ENCODE results near the gene C6orf120. TPM values are rescaled to one million over a fixed set of nuclear protein-coding genes. Genes with fewer than 3 reads are reported as not detected.

C6orf120 gene
- polyA plus RNA-seq (ENCODE audit: insufficient read length in 12 of 12), result 10 to 100 TPM in 11 of 12 donors, not detected in 1; 22.2 to 41.0 (median 35.3) TPM
- long read RNA-seq, donor 1, transcript C6orf120-201 (1 exons, 2,667 nt), result major isoform, 56 of 56 reads
- long read RNA-seq, donor 1, partial matches to known transcripts, result 0 of 56 reads
- long read RNA-seq, donor 1, other reads (novel, unspliced or antisense), result 0 of 56 reads
- long read RNA-seq, donor 2, transcript C6orf120-201 (1 exons, 2,667 nt), result major isoform, 39 of 39 reads
- long read RNA-seq, donor 2, partial matches to known transcripts, result 0 of 39 reads
- long read RNA-seq, donor 2, other reads (novel, unspliced or antisense), result 0 of 39 reads
- long read RNA-seq, donor 3, transcript C6orf120-201 (1 exons, 2,667 nt), result major isoform, 14 of 14 reads
- long read RNA-seq, donor 3, partial matches to known transcripts, result 0 of 14 reads
- long read RNA-seq, donor 3, other reads (novel, unspliced or antisense), result 0 of 14 reads
- long read RNA-seq, donor 4, transcript C6orf120-201 (1 exons, 2,667 nt), result major isoform, 8 of 8 reads
- long read RNA-seq, donor 4, partial matches to known transcripts, result 0 of 8 reads
- long read RNA-seq, donor 4, other reads (novel, unspliced or antisense), result 0 of 8 reads
- long read RNA-seq, donor 5, transcript C6orf120-201 (1 exons, 2,667 nt), result major isoform, 57 of 57 reads
- long read RNA-seq, donor 5, partial matches to known transcripts, result 0 of 57 reads
- long read RNA-seq, donor 5, other reads (novel, unspliced or antisense), result 0 of 57 reads
- long read RNA-seq, donor 6, transcript C6orf120-201 (1 exons, 2,667 nt), result major isoform, 28 of 28 reads
- long read RNA-seq, donor 6, partial matches to known transcripts, result 0 of 28 reads
- long read RNA-seq, donor 6, other reads (novel, unspliced or antisense), result 0 of 28 reads
- long read RNA-seq, donor 7, transcript C6orf120-201 (1 exons, 2,667 nt), result major isoform, 14 of 14 reads
- long read RNA-seq, donor 7, partial matches to known transcripts, result 0 of 14 reads
- long read RNA-seq, donor 7, other reads (novel, unspliced or antisense), result 0 of 14 reads
- long read RNA-seq, donor 8, transcript C6orf120-201 (1 exons, 2,667 nt), result major isoform, 37 of 72 reads
- long read RNA-seq, donor 8, partial matches to known transcripts, result 27 of 72 reads
- long read RNA-seq, donor 8, other reads (novel, unspliced or antisense), result 8 of 72 reads
- long read RNA-seq, donor 9, transcript C6orf120-201 (1 exons, 2,667 nt), result major isoform, 24 of 24 reads
- long read RNA-seq, donor 9, partial matches to known transcripts, result 0 of 24 reads
- long read RNA-seq, donor 9, other reads (novel, unspliced or antisense), result 0 of 24 reads
- long read RNA-seq, donor 10, transcript C6orf120-201 (1 exons, 2,667 nt), result major isoform, 33 of 33 reads
- long read RNA-seq, donor 10, partial matches to known transcripts, result 0 of 33 reads
- long read RNA-seq, donor 10, other reads (novel, unspliced or antisense), result 0 of 33 reads
- long read RNA-seq, donor 11, transcript C6orf120-201 (1 exons, 2,667 nt), result major isoform, 30 of 67 reads
- long read RNA-seq, donor 11, partial matches to known transcripts, result 27 of 67 reads
- long read RNA-seq, donor 11, other reads (novel, unspliced or antisense), result 10 of 67 reads

DNA sequence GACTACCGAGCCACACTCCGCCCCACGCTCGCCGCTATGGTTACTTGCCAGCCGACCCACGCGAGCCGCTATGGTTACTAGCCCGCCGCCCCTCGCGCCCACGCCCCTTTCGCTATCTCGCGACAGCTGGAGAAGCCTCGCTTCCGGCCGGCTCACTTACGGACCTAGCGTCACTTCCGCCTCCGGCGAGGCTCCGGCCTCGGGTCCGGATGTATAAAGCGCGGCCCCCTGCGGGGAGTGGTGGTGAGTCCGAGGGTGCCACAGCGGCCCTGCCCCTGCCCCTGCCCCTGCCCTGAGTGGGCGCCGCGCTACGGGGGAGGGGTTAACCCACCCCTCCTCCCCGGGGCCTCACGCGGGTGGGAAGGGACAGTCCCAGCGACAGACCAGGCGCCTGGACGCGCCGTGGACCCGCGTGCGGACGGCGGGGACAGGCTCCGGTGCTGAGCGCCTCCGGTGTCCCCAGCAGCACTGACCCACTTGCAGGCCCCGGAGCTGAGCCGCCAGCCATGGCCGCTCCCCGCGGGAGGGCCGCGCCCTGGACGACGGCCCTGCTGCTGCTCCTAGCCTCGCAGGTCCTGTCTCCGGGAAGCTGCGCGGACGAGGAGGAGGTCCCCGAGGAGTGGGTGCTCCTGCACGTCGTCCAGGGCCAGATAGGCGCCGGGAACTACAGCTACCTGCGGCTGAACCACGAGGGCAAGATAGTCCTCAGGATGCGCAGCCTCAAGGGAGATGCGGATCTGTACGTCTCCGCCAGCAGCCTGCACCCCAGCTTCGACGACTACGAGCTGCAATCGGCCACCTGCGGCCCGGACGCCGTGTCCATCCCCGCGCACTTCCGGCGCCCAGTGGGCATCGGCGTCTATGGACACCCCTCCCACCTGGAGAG lies at the start of gene C6orf120, which contains the start of gene WDR27:
C6orf120 (plus strand) TSS at position 173 of the 886 bp plus-strand sequence; CDS start at position 507, 334 bp downstream.
WDR27 (minus strand) TSS at position 76 of the 886 bp plus-strand sequence. CDS start 13,024 bp downstream, outside the sequence.
- DNase-seq, result peak; percentile 96

DNA sequence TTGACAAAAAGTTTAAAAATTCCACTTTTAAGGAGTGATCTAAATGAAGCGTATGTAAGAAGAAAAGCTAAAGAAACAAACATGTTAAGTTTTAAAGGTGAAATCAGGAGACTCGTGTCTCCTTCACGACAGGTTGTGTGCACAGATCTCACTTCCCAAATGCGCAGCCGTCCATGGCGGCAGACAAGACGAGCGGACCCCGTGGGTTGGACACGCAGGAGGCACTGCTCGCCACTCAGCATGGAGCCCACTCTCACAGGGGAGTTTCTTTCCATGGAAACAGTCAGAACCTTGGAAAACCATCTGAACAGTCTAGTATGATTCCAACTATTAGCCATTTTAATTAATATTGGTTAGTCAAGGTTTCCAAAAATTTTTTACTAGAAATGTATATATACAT lies 49.0 kb upstream of the C6orf120 start:
- no peak for DNase-seq

DNA sequence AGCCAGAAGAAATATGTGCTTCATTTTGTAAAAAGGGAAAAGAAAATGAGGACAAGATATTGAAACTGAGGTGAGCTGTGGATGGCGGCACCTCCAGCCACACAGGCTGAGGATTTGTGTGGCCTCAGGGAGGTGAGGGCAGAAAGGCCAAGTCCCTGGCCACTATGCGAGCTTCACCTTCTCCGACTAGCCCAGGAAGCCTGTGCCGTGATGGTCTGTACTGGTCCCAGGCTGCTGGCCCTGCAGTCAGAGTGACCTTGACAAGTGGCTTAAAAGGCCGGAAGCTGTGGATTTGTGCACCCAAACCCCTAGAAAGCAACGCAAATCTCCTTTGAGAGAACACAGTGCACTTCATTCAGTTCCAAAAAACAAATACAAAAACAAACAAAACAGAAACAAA lies 48.2 kb upstream of the C6orf120 start:
- DNase-seq, result no peak

DNA sequence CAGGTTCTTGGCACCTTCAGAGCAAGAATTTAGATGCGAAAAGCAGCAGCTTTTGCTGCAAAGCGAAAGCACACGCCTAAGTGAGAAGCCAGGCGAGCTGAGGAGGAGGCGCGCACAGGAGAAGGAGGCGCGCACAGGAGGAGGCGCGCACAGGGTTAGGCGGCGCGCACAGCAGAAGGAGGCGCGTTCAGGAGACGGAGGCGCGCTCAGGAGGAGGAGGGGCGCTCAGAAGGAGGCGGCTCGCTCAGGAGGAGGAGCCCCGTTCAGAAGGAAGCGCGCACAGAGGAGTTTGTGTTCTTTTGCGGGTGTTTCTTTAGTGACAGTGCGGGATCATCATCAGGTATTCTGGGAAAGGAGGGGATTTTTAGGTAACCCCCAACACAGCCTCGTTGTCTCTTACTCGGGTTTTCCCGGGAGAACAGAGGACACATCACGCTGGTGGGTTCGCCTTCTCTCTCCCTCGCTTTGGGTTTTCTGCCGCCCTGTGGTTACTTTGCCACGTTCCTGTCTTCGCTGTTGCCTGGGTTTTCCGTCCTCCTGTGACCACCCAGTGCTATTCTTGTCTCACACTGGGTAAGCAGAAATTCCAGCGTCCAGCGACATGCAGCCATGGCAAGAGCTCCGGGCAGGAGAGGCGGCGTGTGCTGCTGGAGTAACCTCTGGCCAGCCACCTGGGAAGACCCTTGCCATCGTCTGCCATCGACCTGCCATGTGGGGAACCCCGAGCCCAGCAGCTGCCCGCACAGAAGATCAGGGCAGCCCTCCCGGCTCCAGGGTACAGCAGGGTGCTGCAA lies 47.1 kb upstream of the C6orf120 start:
- DNase-seq, result peak; percentile 81

DNA sequence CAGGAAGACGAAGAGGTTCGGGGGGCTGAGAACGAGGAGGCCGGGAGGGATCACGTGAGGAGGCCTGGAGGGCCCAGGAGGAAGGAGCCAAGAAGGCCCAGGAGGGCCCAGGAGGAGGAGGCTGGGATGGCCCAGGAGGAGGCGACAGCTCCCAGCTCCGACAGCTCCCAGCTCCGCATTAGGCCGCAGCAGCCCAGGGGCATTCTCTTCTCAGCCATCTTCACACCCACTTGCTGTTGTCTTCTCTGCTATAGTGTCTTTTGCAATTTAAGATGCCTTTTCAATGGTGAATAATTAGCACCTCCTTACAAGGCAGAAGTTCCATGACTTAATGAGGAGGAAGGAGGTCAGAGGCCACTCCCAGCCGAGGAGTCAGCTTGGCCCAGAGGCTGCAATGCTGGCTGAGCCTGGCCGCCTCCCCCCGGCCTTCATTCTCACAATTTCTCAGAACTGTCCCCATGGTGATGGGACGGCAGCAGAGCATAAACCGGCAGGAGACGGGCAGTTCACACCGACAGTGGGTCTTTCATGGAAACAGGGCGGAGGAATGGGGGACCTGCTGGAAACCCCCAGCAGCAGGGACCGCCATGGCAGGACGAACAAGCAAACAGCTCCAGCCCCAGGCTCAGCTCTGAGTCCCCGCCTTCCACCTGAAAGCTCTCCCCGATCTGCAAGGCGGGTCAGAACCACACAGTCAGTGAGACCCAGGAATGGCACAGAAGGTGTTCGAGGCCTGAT lies 45.2 kb upstream of the C6orf120 start:
- no peak for DNase-seq

DNA sequence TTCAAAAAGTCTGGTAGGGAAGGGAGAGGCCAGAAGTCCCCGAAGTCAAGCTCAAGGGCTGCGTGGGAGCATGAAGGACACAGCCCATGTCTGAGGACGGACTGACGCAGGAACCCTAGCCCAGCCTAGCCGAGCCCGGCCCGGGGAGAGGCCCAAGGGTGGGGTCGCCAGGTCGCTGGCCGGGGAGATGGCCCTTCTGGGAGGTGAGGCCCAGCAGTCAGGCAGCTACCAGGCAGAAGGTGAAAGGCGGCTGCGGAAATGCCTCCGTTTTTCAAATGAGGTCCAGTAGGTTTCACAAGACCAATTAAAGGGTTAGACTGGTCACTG lies 44.7 kb upstream of the C6orf120 start:
- DNase-seq, result no peak

DNA sequence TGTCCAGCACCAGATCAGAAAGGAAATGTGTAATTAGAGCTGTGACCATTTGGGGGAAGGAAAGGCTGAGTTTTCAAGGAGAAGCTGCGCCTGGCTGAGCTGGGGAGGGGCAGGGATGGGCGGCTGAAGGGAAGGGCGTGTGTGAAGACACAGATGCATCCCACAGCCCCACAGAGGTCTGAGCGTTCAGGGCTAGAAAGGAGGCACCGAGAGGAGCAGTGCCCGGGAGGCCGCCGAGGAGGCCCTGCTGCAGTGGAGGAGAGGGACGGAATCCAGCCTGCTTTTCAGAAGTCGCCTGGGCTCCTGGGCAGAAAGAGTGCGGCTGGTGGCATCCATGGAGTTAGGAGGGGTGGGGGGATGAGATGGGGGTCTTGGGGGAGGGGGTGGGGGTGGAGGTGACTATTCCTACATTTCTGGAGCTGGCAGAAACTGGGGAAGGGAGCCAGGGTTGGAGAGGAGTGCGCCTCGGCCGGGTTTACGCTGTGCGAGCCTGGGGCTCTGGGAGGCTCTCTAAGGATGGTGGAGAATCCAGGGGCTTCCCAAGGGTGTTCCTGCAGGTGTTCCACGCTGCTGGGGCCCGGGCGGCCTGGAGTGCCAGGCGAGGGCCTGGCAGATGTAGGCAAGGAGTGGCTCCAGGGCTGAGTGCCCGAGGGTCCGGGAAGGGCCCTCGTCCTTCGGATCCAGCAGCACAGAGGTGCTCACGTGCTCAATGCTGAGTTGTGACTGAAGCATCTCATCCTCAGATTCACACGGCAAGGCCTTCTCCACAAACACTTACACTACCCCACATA lies 41.9 kb upstream of the C6orf120 start:
- no peak for DNase-seq

DNA sequence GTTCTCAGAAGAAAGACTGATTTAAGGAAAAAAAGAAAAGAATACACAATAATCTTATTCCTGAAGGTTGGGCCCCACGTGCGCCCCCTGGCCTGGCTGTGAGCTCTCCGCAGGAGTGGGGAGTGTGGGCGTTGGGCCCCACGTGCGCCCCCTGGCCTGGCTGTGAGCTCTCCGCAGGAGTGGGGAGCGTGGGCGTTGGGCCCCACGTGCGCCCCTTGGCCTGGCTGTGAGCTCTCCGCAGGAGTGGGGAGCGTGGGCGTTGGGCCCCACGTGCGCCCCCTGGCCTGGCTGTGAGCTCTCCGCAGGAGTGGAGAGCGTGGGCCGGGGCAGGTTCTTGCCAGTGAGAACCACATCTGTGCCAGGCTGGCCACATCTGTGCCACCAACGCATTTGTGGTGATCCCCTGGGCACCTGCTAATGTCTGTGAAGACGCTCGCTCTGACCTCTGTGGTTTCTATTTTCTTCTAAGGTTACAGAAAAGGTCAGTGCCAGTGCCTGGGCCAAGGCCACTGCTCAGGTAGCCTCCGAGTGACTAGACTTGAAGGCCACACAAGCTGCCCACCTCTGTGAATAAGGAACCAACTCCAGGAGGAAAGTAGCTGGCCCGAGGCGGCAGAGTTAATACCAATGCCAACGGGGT lies 41.1 kb upstream of the C6orf120 start:
- DNase-seq, result no peak

DNA sequence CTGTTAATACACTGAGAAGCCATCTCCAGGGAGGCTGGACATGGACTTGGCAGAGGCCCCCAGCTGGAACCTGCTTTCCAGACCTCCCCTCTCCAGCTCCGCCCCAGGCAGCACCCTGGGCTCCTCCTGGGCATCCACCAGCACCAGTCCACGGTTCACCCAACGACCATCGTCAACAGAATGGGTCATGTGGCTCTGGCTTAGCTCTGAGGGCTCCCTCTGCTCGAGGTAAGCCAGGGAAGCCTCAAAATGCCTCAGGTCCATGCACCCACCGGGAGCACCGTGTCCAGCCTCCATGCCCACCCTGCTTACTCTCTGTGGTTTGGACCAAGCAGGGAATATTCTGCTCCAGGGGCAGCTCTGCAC lies 40.6 kb upstream of the C6orf120 start:
- DNase-seq, result no peak

DNA sequence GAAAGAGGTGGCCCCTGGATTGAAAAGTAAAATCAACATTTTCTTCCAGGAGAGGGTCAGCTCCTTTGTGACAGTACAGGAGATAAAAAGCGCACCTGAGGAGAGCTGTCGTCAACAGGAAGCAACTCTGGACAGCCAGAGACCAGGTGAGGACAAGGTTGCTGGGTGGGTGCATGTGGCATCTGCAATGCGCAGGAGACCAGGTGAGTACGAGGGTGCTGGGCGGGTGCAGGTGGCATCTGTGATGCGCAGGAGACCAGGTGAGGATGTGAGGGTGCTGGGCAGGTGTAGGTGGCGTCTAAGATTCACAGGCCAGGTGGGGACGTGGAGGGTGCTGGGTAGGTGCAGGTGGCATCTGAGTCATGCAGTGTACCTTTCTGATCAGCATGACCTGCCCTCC lies 38.5 kb upstream of the C6orf120 start:
- no peak for DNase-seq

DNA sequence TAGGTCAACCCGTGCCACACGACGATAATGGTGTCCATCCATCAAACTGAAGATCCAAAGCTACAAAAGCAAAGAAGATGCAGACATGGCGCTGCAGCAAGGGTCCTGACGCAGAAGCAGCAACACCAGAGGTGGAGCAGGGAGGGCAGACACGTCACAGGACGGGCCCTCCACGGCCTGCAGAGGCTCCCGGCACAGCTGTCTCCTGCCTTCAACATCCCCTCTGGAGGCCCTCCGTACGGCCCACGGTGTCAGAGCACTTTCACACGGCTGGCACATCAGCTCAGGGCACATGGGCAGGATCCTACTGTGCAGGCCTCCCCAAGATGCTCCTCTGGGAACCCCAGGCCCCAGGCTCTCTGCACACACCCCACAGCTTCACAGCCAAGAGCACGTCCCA lies 37.7 kb upstream of the C6orf120 start:
- no peak for DNase-seq

DNA sequence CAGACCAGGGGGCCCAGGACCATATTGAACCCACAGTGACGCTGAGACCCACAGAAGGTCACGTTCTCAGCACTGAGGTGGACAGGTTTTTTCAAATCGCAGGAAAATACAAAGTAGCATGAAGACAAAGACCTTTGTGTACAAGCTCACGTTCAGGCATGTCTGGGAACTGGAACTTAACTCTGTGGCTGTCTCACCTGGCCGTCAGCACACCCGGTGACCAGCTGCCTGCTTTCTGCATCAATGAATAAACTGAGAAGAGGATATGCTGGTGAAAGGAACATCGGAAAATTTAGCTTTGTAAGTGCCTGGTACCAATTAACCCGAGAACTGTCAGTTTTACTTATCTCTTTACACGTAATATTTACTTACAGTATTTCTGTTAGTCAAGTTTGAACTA lies 36.6 kb upstream of the C6orf120 start:
- DNase-seq, result no peak

DNA sequence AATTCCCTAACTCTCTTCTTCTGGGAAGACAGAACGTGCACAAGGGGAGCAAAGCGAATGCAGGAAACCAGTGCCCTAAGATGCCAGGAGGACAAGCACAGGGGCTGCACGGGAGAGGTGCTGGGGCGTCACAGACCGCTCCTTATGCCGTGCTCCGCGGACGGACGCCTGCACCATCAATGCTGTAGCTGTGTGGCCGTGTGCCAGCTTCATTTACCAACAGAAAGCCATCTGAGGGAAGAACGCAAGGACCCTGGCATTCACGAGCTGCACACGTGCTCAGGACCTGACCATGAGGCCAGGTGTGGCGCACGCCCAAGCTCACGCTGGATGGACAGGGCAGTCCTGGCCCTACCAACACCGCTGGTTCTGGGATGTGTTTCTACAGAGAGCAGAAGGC lies 35.5 kb upstream of the C6orf120 start:
- DNase-seq, result no peak

DNA sequence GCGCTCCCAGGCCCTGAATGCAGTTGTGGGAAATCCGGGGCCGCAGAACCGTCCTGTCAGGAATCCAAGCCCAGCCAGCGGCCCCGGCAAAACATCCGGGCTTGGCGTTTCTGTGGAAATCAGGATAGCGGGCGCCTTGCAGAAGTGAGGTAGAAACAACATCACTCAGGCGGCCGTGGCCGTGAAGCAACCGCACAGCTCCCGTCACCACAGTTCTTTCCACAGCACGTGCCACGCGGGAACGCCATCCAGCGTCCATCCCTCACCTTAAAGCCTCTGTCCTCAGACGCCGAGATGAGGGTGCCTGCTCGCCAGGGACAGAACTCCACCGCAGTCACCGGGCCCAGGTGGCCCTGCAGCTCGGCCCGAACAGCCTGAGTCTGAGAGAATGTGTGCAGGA lies 34.2 kb upstream of the C6orf120 start:
- DNase-seq, result no peak

DNA sequence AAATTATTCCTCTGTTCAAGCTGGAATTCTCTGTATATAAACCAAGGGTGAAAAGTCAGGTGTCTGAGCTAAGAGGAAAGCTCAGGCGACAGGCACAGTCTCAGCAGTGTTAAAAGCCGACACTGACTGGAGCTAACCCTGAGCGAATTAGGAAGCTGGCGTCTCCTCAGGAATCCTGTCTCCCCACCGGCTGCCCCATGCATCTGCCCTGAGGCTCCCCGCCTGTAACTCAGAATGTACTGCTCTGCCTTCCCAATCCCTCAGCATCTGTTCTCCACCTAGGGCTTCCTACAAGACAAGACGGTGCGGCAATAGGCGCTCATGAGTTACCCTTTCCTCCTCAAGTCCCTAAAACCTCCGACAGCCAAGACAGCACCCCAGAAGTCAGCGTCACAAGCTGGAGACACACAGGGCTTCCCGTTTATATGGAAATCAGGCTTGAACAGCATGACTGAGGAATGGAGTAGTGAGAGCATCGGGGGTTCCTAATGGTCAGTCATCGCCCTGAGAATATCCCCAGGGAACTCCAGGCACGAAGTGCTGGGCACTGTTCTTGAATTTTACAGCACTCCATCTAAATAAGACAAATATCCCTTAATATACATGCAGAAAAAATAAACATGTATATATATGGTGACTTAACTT lies 33.6 kb upstream of the C6orf120 start:
- DNase-seq, result no peak

DNA sequence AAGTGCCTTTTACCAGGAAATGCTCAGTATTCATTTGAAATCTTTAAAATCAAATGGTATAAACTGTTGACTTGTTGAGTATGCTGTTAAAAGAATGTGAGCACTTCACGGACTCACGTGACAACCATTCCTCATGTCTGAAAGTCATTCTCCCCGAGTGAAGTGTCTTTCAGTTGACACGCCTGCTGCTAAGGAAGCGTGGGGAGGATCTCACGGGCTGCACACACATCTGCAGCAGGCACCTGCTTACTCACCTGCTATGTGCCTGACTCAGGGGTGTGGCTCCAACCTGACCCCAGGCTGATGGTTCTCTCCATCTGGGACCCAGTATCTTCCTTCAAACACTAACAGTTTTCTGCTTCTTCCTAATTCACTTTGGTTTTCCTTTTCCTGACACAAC lies 32.8 kb upstream of the C6orf120 start:
- DNase-seq, result no peak

DNA sequence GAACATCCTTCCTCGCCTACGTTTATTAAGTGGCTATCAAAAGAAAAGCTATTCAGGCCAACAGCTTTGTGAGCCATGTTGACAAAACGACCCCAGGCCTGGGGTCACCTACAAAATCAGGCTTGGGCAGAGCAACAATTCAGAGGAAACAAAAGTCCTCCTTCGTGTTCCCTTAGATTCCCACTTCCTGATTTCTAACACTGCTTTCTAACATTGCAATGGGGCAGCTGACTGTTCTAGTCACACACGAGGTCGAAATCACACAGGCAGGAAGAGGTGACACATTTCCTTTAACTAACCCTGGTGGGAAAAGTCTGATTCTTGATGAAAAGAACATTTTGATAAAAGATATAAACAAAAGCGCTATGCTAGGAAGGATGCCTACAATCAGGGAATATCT lies 32.0 kb upstream of the C6orf120 start:
- no peak for DNase-seq

All from muscle of arm (tissue), 14 donors.